Ovary (tissue), 10 donors: ENCODE results near the gene GRK2. TPM values are rescaled to one million over a fixed set of nuclear protein-coding genes. Genes with fewer than 3 reads are reported as not detected.

Experiments used
- DNase-seq, 5 donors: peaks; one replicate each; pipeline ENCODE4 v3.0.0-alpha.2; 2019 to 2020
- H3K27ac ChIP-seq, 2 donors: fragments of 200-600 bp; one replicate each; pipeline versions ENCODE4 v1.5.1 to v1.8.0; 2019 to 2022
- H3K27me3 ChIP-seq: fragments of 200-600 bp; one replicate; pipeline ENCODE4 v1.8.0; 2022
- H3K36me3 ChIP-seq: fragments of 200-600 bp; sonication (generic); one replicate; pipeline ENCODE4 v1.5.1; 2019
- H3K4me1 ChIP-seq: one replicate; pipeline ENCODE4 v1.8.1; 2013; ENCODE audit warnings: mild to moderate bottlenecking, moderate library complexity; ENCODE audit not compliant: insufficient read depth
- H3K4me3 ChIP-seq: fragments of 200-600 bp; sonication (generic); one replicate; pipeline ENCODE4 v1.5.1; 2017
- H3K9me3 ChIP-seq, 2 donors: fragments of 200-600 bp in 1 of 2; sonication (generic) in 1 of 2; one replicate each; pipeline versions ENCODE4 v1.5.1 to v1.8.1; 2013 to 2019; ENCODE audit warnings: mild to moderate bottlenecking in 1 of 2, moderate library complexity in 1 of 2
- CTCF ChIP-seq, 3 donors: fragments of 450-650 bp in 2 of 3; fragments of 200-600 bp in 1 of 3; IDR thresholded peaks; one replicate each; pipeline versions ENCODE4 v1.5.1 to v1.8.0; 2016 to 2022; ENCODE audit warnings: antibody characterized with exemption in 3 of 3, mild to moderate bottlenecking in 1 of 3
- EP300 ChIP-seq: sonication (generic); formaldehyde crosslinking; IDR thresholded peaks from one replicate; pipeline ENCODE4 v1.6.1; 2017; ENCODE audit warnings: antibody characterized with exemption
- POLR2A ChIP-seq: fragments of 450-650 bp; IDR thresholded peaks from one replicate; pipeline ENCODE4 v1.6.1; 2017; ENCODE audit warnings: antibody characterized with exemption, mild to moderate bottlenecking, moderate library complexity
- WGBS, 3 donors: extraction: QIAGEN DNeasy Blood & Tissue Kit in 1 of 3; methylation state at CpG; one replicate each; pipeline versions ENCODE4 v1.1.5 to v1.1.7; 2013 to 2017; 5-methylcytosine and 5-hydroxymethylcytosine counted together
- intact Hi-C, 4 donors: fragments of 100-400 bp; cut with DNase I; formaldehyde crosslinking; loops; one replicate each; pipeline versions ENCODE4 v1.11.0 to v1.15.1; 2022 to 2023
- long read RNA-seq, 3 donors: library from polyadenylated mRNA in 2 of 3; unstranded in 2 of 3; transcript quantifications; one replicate each; pipeline ENCODE4 v2.0.0 and lab custom pipeline, GENCODE V29; 2021 to 2026
- polyA plus RNA-seq, 2 donors: library from polyadenylated mRNA; stranded (reverse); fragments of 200-250 nt in 1 of 2; fragments of 350-450 nt in 1 of 2; fragmentation: Illumina TruSeq in 1 of 2; extraction: RNeasy Lipid Tissue Mini Kit (QIAGEN cat#74804) in 1 of 2; gene quantifications; one replicate each; pipeline ENCODE4 v1.2.3, GENCODE V29; 2013 to 2014
- total RNA-seq, 7 donors: library from RNA; depleted of rRNA in 2 of 7; stranded (reverse); fragments of >200 nt in 2 of 7; fragmentation: NEBNext Ultra II Directional in 3 of 7; extraction: Animal tissue kit (Norgen Biotek cat#: 25700) in 3 of 7; gene quantifications; one replicate each; pipeline versions ENCODE4 v1.1.0 to v1.2.4, GENCODE V29; 2016 to 2023
- donor health status: DM: no; HTN: no; CAD: no; lungs with moderate emphysema.
- donor health status: DM: no; HTN: no; CAD: no.
- donor health status: Bipolar disorder and iron deficiency.
- donor health status: DM: yes; HTN: yes; CAD: no.
- donor health status: DM: no; HTN: no; CAD: no.
- donor health status: DM: yes; HTN: yes; CAD: no.

GRK2 gene
- total RNA-seq, result 10 to 100 TPM; 24.8 to 58.1 (median 49.0) TPM
- polyA plus RNA-seq, result 10 to 100 TPM; 21.5 to 39.3 TPM
- long read RNA-seq, donor 1, partial matches to known transcripts, result 33 of 38 reads
- long read RNA-seq, donor 1, other reads (novel, unspliced or antisense), result 3 of 38 reads
- long read RNA-seq, donor 2, partial matches to known transcripts, result 16 of 19 reads
- long read RNA-seq, donor 2, other reads (novel, unspliced or antisense), result 0 of 19 reads
- long read RNA-seq, donor 3, transcript GRK2-201 (21 exons, 3,466 nt), result major isoform, 190 of 273 reads
- long read RNA-seq, donor 3, partial matches to known transcripts, result 23 of 273 reads
- long read RNA-seq, donor 3, other reads (novel, unspliced or antisense), result 60 of 273 reads

GRCh38 chr11:67266449-67267187 is at the start of gene GRK2:
Gene GRK2, plus strand, starts transcription at chr11:67266473. Its CDS starts 227 bp downstream, at chr11:67266700.
- peak within 1 kb of the TSS; percentile 79 to 94 for H3K27ac ChIP-seq
- peak; percentile 30 to 73 (median 58) for DNase-seq
- peak within 1 kb of the TSS; percentile 89 for H3K4me3 ChIP-seq
- no peaks in the 10 kb centered on the region for H3K9me3 ChIP-seq
- H3K27me3 ChIP-seq, result no peaks in the 10 kb centered on the region
- no peak for TF ChIP-seq CTCF (IDR thresholded peaks at IDR 0.05)
- TF ChIP-seq EP300, result no peak
- TF ChIP-seq POLR2A, result no peak
- H3K36me3 ChIP-seq, result no peaks in the 10 kb centered on the region
- WGBS, 3 donors, result 0 to 1% (median 1%) methylated on average over 14 to 103 of the region's 103 CpGs
- peaks cover 27% of the 10 kb centered on the region for H3K4me1 ChIP-seq
- intact Hi-C loops, result loop anchor here (1.0 to 5.0 kb wide), 3 partner anchors 50 to 51 kb away; no protein-coding TSS in a partner anchor

GRCh38 chr11:67227726-67228125 is 38.5 kb upstream of the GRK2 start:
- WGBS, 3 donors, result 84 to 91% (median 87%) methylated on average over 8 of the region's 8 CpGs
- Histone ChIP-seq H3K4me1 (peaks cover 4% of the 10 kb centered on the region), H3K27ac (no peak overlapping the region), H3K9me3 (no peaks in the 10 kb centered on the region), H3K36me3 (no peaks in the 10 kb centered on the region), H3K4me3 (no peak overlapping the region), H3K27me3 (no peaks in the 10 kb centered on the region)
- no peak for DNase-seq
- TF ChIP-seq CTCF (IDR thresholded peaks at IDR 0.05) (no peak), POLR2A (no peak)
- intact Hi-C loops, result no loop called here

GRCh38 chr11:67230406-67230805 is 35.9 kb upstream of the GRK2 start:
- no peak overlapping the region for H3K27ac ChIP-seq
- H3K36me3 ChIP-seq, result no peaks in the 10 kb centered on the region
- H3K9me3 ChIP-seq, result no peaks in the 10 kb centered on the region
- no peak overlapping the region for H3K4me3 ChIP-seq
- WGBS, 3 donors, result 31 to 69% (median 53%) methylated on average over 3 of the region's 3 CpGs
- no peak for DNase-seq
- intact Hi-C loops, result no loop called here
- no peak for TF ChIP-seq CTCF (IDR thresholded peaks at IDR 0.05)
- no peak for TF ChIP-seq POLR2A
- TF ChIP-seq EP300, result no peak
- no peaks in the 10 kb centered on the region for H3K4me1 ChIP-seq
- H3K27me3 ChIP-seq, result no peaks in the 10 kb centered on the region

GRCh38 chr11:67230886-67231285 is 35.4 kb upstream of the GRK2 start:
- 36 to 64% (median 39%) methylated on average over 1 of the region's 1 CpG for WGBS, 3 donors
- Histone ChIP-seq H3K4me3 (no peak overlapping the region), H3K4me1 (no peaks in the 10 kb centered on the region), H3K9me3 (no peaks in the 10 kb centered on the region), H3K27me3 (no peaks in the 10 kb centered on the region), H3K36me3 (no peaks in the 10 kb centered on the region), H3K27ac (no peak overlapping the region)
- intact Hi-C loops, result no loop called here
- TF ChIP-seq CTCF (IDR thresholded peaks at IDR 0.05) (no peak), EP300 (no peak), POLR2A (no peak)
- DNase-seq, result no peak
